GM12891 (cell line): Measurements from ENCODE around the gene DMWD.
"Not testable (repeated sequence)": the region's sequence is repeated elsewhere in the genome, so short reads cannot be mapped to it uniquely, and the experiment has no call there.

ENCODE experiments used
- DNase-seq: peaks from one replicate; pipeline ENCODE4 v3.0.0; 2011; ENCODE audit warnings: low spot score; ENCODE audit not compliant: insufficient read length
- FAIRE-seq: peaks from 2 replicates; lab custom pipeline; 2011; peaks lifted over from hg19 to GRCh38; lab: Jason Lieb, UNC
- PAX5 ChIP-seq: IDR thresholded peaks from 2 replicates; pipeline ENCODE4 v1.6.1; 2011; ENCODE audit warnings: low read length, moderate library complexity, mild to moderate bottlenecking; ENCODE audit not compliant: insufficient read depth, severe bottlenecking
- POLR2A ChIP-seq: IDR thresholded peaks from 2 replicates; pipeline ENCODE4 v1.6.1; 2011; ENCODE audit warnings: low read depth, low read length, control low read depth
- POLR2AphosphoS5 ChIP-seq: IDR thresholded peaks from 2 replicates; pipeline ENCODE4 v1.6.1; 2011; ENCODE audit warnings: low read depth, low read length, control low read depth
- POU2F2 ChIP-seq: IDR thresholded peaks from 2 replicates; pipeline ENCODE4 v1.6.1; 2011; ENCODE audit warnings: low read depth, mild to moderate bottlenecking, control low read depth, low read length, moderate library complexity
- SPI1 ChIP-seq: IDR thresholded peaks from 2 replicates; pipeline ENCODE4 v1.6.1; 2011; ENCODE audit warnings: low read depth, low read length, control low read depth
- TAF1 ChIP-seq: IDR thresholded peaks from 2 replicates; pipeline ENCODE4 v1.6.1; 2011; ENCODE audit warnings: low read depth, low read length, control low read depth

DMWD gene

DNA sequence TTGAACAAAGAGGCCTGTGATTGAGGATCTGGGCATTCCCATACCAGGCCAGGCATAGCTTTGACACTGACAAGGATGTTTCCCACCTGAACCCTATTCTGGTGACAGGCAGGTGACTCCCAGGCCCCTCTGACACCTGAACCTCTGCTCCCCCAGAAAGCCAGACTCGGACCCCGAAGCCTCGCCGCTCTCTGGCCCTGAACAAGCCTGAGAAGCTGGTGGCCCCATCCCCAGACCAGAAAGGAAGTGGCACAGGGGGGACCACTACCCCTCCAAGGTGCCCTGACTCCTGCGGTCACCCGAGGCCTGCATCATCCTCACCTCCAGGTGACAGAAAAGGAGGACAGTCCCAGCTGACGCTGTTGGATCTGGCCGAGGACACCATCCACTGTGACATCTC, 38.3 kb downstream of the DMWD start:
- no peak for TF ChIP-seq POLR2AphosphoS5
- TF ChIP-seq POLR2A = no peak
- no peak for TF ChIP-seq PAX5
- TF ChIP-seq POU2F2 = no peak
- no peak for TF ChIP-seq TAF1
- no peak for TF ChIP-seq SPI1
- DNase-seq (no peak), FAIRE-seq (no peak)

DNA sequence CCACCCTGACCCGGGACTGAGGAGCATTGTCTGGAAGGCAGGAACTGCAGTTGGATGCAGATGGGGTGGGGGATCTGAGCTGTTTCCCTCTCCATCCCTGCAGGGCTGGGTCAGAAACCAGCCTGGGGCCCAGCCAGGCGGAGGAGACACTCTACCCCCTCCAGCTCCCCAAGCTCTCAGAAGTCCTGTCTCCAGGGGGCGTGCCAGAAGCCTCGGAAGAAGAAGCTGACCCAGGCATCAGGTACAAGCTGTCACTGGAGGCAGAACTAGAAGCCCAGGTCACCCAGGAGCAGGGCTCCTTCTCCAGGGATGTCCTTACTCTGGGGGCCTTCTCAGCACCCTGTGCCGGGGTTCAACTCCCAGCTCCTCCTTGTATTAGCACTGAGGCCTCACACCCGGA, 39.1 kb downstream of the DMWD start:
- TF ChIP-seq POLR2AphosphoS5 = no peak
- FAIRE-seq = no peak
- DNase-seq = no peak

DNA sequence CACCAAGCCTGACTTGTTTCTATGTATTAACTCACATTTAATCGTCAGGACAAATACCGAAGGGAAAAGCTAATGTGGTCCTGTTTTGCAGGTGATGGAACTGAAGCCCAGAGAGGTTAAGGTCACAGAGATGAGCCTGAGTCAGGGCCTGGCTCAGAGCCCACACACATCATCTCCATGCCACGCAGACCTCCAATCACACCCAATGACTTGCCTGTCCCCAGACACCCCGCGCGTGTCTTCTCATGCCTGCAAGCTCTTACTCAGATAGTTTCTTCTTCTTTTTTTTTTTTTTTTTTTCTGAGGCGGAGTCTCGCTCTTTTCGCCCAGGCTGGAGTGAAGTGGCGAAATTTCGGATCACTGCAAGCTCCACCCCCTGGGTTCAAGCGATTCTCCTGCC, 40.0 kb downstream of the DMWD start:
- FAIRE-seq = no peak
- TF ChIP-seq POLR2AphosphoS5 (no peak), POLR2A (no peak), SPI1 (no peak), PAX5 (no peak), POU2F2 (no peak), TAF1 (no peak)
- DNase-seq = no peak

GRCh38 chr19:45751483-45751882, 41.2 kb downstream of the DMWD start:
- not testable (repeated sequence) for DNase-seq, FAIRE-seq

- DNase-seq = no peak
- no peak for FAIRE-seq
- TF ChIP-seq POLR2A = no peak
- TF ChIP-seq POU2F2 = no peak
- no peak for TF ChIP-seq SPI1
These were observed 45.1 kb downstream of the DMWD start for GRCh38 chr19:45747513-45747912.

- FAIRE-seq (no peak), DNase-seq (no peak)
- TF ChIP-seq POLR2AphosphoS5 (no peak), POU2F2 (no peak), TAF1 (no peak)
These were observed 45.8 kb downstream of the DMWD start for GRCh38 chr19:45746866-45747265.

GRCh38 chr19:45745606-45746005, 47.0 kb downstream of the DMWD start:
- DNase-seq (no peak), FAIRE-seq (no peak)
- no peak for TF ChIP-seq SPI1
- no peak for TF ChIP-seq PAX5
- no peak for TF ChIP-seq POLR2A
- no peak for TF ChIP-seq TAF1
- no peak for TF ChIP-seq POLR2AphosphoS5
- TF ChIP-seq POU2F2 = no peak

DNA sequence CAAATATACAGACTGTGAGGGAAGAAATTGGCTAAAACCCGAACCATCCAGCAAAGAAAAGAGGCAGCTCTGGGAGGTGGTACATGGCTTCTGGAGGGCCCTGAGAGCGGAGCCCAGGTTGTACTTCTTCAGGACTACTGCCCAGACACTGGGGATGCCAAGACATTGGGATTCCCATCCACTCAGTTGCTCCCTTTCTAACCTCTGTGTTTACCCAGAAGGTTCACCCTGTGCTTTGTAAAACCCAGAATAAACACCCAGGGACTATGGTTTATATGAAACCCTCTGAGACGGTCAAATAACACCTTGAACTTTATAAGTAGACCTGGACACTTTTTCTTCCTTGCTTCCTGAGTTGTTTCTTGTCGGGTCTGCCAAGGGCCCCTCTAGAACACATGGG, 49.7 kb downstream of the DMWD start:
- TF ChIP-seq POU2F2 (no peak), PAX5 (no peak), POLR2AphosphoS5 (no peak), TAF1 (no peak)
- FAIRE-seq (no peak), DNase-seq (no peak)

GRCh38 chr19:45739498-45740439, 52.9 kb downstream of the DMWD start:
- DNase-seq = no peak
- no peak for TF ChIP-seq POU2F2
- TF ChIP-seq POLR2A = no peak
- no peak for TF ChIP-seq POLR2AphosphoS5
- no peak for TF ChIP-seq PAX5
- TF ChIP-seq TAF1 = no peak
- no peak for TF ChIP-seq SPI1
- no peak for FAIRE-seq

- FAIRE-seq (no peak), DNase-seq (no peak)
These were observed 59.4 kb downstream of the DMWD start, which contains the start of gene MEIOSIN for GRCh38 chr19:45733160-45733810. Gene MEIOSIN, plus strand, starts transcription at chr19:45733439. Its CDS starts 1,938 bp downstream, at chr19:45735377.

More at GRCh38 chr19:45733160-45733810, 59.4 kb downstream of the DMWD start, which contains the start of gene MEIOSIN:
- no peak for TF ChIP-seq POLR2AphosphoS5
- TF ChIP-seq SPI1 = no peak
- no peak for TF ChIP-seq POU2F2
- TF ChIP-seq PAX5 = no peak
- TF ChIP-seq POLR2A = no peak
- TF ChIP-seq TAF1 = no peak
